Measurements from ENCODE around the gene DHRS3. TPM values are rescaled to one million over a fixed set of nuclear protein-coding genes. Genes with fewer than 3 reads are reported as not detected.

DHRS3 gene
- total RNA-seq, 4 donors from 2014 or later = 115 to 211 (median 186) TPM

- Histone ChIP-seq H3K4me1 (peaks cover 0 to 38% (median 13%) of the 10 kb centered on the region in 3 donors), H3K4me3 (no peak overlapping the region), H3K27ac (peak overlapping the region in 1 of 4 donors; percentile 79), H3K36me3 (peaks cover 0 to 24% of the 10 kb centered on the region in 2 donors), H3K9me3 (peaks cover 0 to 14% (median 0%) of the 10 kb centered on the region in 3 donors), H3K27me3 (no peaks in the 10 kb centered on the region)
- no peak for TF ChIP-seq EP300 (IDR thresholded peaks at IDR 0.05)
- TF ChIP-seq POLR2AphosphoS5 (IDR thresholded peaks at IDR 0.05) = no peak
- TF ChIP-seq CTCF (IDR thresholded peaks at IDR 0.05) = no peak
- no peak for TF ChIP-seq POLR2A (IDR thresholded peaks at IDR 0.05)
- no peak for ATAC-seq
- no CpG with 5 or more reads among the region's 3 CpGs for WGBS, 2 donors (ENCODE audit: low coverage in 1 of 2)
Measured at GRCh38 chr1:12562955-12563576, 54.9 kb downstream of the DHRS3 start.

GRCh38 chr1:12561121-12561520 lies 56.9 kb downstream of the DHRS3 start:
- no peak overlapping the region for H3K27ac ChIP-seq
- no peak overlapping the region for H3K4me3 ChIP-seq
- peaks cover 3 to 41% (median 30%) of the 10 kb centered on the region in 3 donors for H3K4me1 ChIP-seq
- no peak for ATAC-seq
- H3K36me3 ChIP-seq = peaks cover 0 to 5% of the 10 kb centered on the region in 2 donors
- peaks cover 0 to 14% (median 0%) of the 10 kb centered on the region in 3 donors for H3K9me3 ChIP-seq
- no CpG with 5 or more reads among the region's 7 CpGs for WGBS, 2 donors (ENCODE audit: low coverage in 1 of 2)
- TF ChIP-seq POLR2A (IDR thresholded peaks at IDR 0.05) = no peak
- H3K27me3 ChIP-seq = no peaks in the 10 kb centered on the region

GRCh38 chr1:12556957-12557935 lies 60.8 kb downstream of the DHRS3 start:
- WGBS, 2 donors (ENCODE audit: low coverage in 1 of 2) = 25 to 89% methylated on average over 1 to 16 of the region's 17 CpGs
- Histone ChIP-seq H3K9me3 (no peaks in the 10 kb centered on the region), H3K4me3 (no peak overlapping the region), H3K27me3 (no peaks in the 10 kb centered on the region), H3K4me1 (peaks cover 7 to 61% (median 47%) of the 10 kb centered on the region in 3 donors), H3K36me3 (no peaks in the 10 kb centered on the region), H3K27ac (peak overlapping the region; percentile 87 to 92 (median 90))
- TF ChIP-seq CTCF (IDR thresholded peaks at IDR 0.05) (no peak), EP300 (IDR thresholded peaks at IDR 0.05) (no peak), POLR2AphosphoS5 (IDR thresholded peaks at IDR 0.05) (no peak), POLR2A (IDR thresholded peaks at IDR 0.05) (no peak)
- ATAC-seq = no peak

GRCh38 chr1:12556368-12556930 lies 61.6 kb downstream of the DHRS3 start:
- TF ChIP-seq EP300 (IDR thresholded peaks at IDR 0.05) (no peak), POLR2AphosphoS5 (IDR thresholded peaks at IDR 0.05) (peak; percentile 97), POLR2A (IDR thresholded peaks at IDR 0.05) (no peak)
- WGBS, 2 donors (ENCODE audit: low coverage in 1 of 2) = 2 to 29% methylated on average over 1 to 8 of the region's 9 CpGs
- Histone ChIP-seq H3K27me3 (no peaks in the 10 kb centered on the region), H3K9me3 (no peaks in the 10 kb centered on the region), H3K36me3 (no peaks in the 10 kb centered on the region), H3K4me1 (peaks cover 7 to 68% (median 47%) of the 10 kb centered on the region in 3 donors), H3K4me3 (no peak overlapping the region), H3K27ac (peak overlapping the region; percentile 87 to 92 (median 90))
- ATAC-seq = peak; percentile 89

- peak overlapping the region; percentile 87 to 92 (median 90) for H3K27ac ChIP-seq
- no peaks in the 10 kb centered on the region for H3K9me3 ChIP-seq
- H3K27me3 ChIP-seq = no peaks in the 10 kb centered on the region
- TF ChIP-seq EP300 (IDR thresholded peaks at IDR 0.05) (no peak), POLR2A (IDR thresholded peaks at IDR 0.05) (no peak), CTCF (IDR thresholded peaks at IDR 0.05) (no peak), POLR2AphosphoS5 (IDR thresholded peaks at IDR 0.05) (no peak)
- H3K36me3 ChIP-seq = no peaks in the 10 kb centered on the region
- H3K4me1 ChIP-seq = peaks cover 7 to 68% (median 47%) of the 10 kb centered on the region in 3 donors
- 74 to 77% methylated on average over 6 to 9 of the region's 13 CpGs for WGBS, 2 donors (ENCODE audit: low coverage in 1 of 2)
- ATAC-seq = peak; percentile 23
- no peak overlapping the region for H3K4me3 ChIP-seq
Measured at GRCh38 chr1:12555411-12556367, 62.3 kb downstream of the DHRS3 start.

Data from gastroesophageal sphincter (tissue), 4 donors.